WERI-Rb-1 (cell line): ENCODE results near the gene NUTM1.

ENCODE experiments used
- DNase-seq: peaks from one replicate; pipeline ENCODE4 v3.0.0-alpha.2; 2020
- H3K27ac ChIP-seq: fragments of 250-450 bp; sonication (Bioruptor Pico); 2 replicates; pipeline ENCODE4 v1.5.1; 2020; ENCODE audit warnings: mild to moderate bottlenecking, moderate library complexity
- H3K27me3 ChIP-seq: fragments of 250-450 bp; sonication (Bioruptor Pico); 2 replicates; pipeline ENCODE4 v1.5.1; 2021; ENCODE audit warnings: mild to moderate bottlenecking, low read depth, moderate library complexity; ENCODE audit not compliant: insufficient read depth, severe bottlenecking
- H3K36me3 ChIP-seq: fragments of 250-450 bp; sonication (Bioruptor Pico); 2 replicates; pipeline ENCODE4 v1.5.1; 2020; ENCODE audit warnings: mild to moderate bottlenecking, moderate library complexity
- H3K4me3 ChIP-seq: 2 replicates; pipeline ENCODE4 v1.5.1; 2011; ENCODE audit warnings: low read depth, mild to moderate bottlenecking, control low read depth, low read length
- H3K9me3 ChIP-seq: fragments of 250-450 bp; sonication (Bioruptor Pico); 2 replicates; pipeline ENCODE4 v1.5.1; 2021; ENCODE audit warnings: mild to moderate bottlenecking, moderate library complexity; ENCODE audit not compliant: severe bottlenecking
- TF ChIP-seq, protein P1 (sequence below): IDR thresholded peaks from 2 replicates; pipeline ENCODE4 v1.5.1; 2011; ENCODE audit warnings: low read depth, mild to moderate bottlenecking, control low read depth, inconsistent platforms, low read length

NUTM1 gene

GRCh38 chr15:34335176-34336032 lies 7.7 kb upstream of the NUTM1 start:
- no peak for DNase-seq
- H3K27ac ChIP-seq: no peak overlapping the region
- H3K27me3 ChIP-seq: no peaks in the 10 kb centered on the region
- peaks cover under 1% of the 10 kb centered on the region; the same call in 1 of the 2 replicates for H3K36me3 ChIP-seq
- no peak overlapping the region for H3K4me3 ChIP-seq
- TF ChIP-seq, protein P1, sequence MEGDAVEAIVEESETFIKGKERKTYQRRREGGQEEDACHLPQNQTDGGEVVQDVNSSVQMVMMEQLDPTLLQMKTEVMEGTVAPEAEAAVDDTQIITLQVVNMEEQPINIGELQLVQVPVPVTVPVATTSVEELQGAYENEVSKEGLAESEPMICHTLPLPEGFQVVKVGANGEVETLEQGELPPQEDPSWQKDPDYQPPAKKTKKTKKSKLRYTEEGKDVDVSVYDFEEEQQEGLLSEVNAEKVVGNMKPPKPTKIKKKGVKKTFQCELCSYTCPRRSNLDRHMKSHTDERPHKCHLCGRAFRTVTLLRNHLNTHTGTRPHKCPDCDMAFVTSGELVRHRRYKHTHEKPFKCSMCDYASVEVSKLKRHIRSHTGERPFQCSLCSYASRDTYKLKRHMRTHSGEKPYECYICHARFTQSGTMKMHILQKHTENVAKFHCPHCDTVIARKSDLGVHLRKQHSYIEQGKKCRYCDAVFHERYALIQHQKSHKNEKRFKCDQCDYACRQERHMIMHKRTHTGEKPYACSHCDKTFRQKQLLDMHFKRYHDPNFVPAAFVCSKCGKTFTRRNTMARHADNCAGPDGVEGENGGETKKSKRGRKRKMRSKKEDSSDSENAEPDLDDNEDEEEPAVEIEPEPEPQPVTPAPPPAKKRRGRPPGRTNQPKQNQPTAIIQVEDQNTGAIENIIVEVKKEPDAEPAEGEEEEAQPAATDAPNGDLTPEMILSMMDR: no peak
- H3K9me3 ChIP-seq: no peaks in the 10 kb centered on the region

GRCh38 chr15:34336231-34336990 lies 6.7 kb upstream of the NUTM1 start:
- H3K36me3 ChIP-seq: peaks cover 10% of the 10 kb centered on the region
- H3K9me3 ChIP-seq: no peaks in the 10 kb centered on the region
- DNase-seq: no peak
- H3K4me3 ChIP-seq: peak overlapping the region; percentile 75
- H3K27ac ChIP-seq: no peak overlapping the region
- TF ChIP-seq, protein P1: no peak
- no peaks in the 10 kb centered on the region for H3K27me3 ChIP-seq

DNA sequence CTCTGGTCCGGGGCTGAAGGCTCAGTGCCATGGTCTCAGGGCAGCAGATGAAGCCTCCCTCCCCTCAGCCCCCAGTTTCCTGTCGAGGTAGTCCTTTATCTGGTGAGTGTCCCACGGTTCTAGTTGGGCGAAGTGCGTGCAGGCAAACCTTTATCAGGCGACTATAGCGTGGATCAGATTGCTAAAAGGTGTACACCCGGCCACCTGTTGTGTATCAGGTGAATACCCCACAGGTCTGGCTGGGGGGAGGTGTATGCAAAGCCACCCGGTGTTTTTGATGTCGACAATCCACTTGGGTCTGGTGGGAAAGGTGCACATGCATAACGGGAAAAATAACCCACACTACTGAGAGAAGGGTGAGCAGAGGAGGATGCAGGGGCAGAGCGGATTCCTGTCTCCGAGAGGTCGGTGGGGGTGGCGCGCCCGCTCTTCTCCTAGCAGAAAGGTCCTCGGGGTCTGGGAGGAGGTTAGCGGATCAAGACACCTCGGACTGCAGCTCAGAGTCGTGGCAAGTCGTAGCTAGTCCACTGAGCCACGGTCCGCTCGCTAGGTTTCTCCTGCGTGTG lies 6.0 kb upstream of the NUTM1 start:
- Histone ChIP-seq H3K4me3 (peak overlapping the region; percentile 75), H3K36me3 (peaks cover 16% of the 10 kb centered on the region), H3K27ac (peak overlapping the region; percentile 91), H3K27me3 (no peaks in the 10 kb centered on the region), H3K9me3 (no peaks in the 10 kb centered on the region)
- DNase-seq: peak; percentile 18
- TF ChIP-seq, protein P1: no peak

GRCh38 chr15:34337557-34338306 lies 5.4 kb upstream of the NUTM1 start, which contains the start of gene SLC12A6:
Gene SLC12A6 (minus strand): TSS chr15:34337781. CDS start chr15:34336680, 1,101 bp downstream.
- Histone ChIP-seq H3K4me3 (peak within 1 kb of the TSS; percentile 75), H3K27me3 (no peaks in the 10 kb centered on the region), H3K27ac (peak within 1 kb of the TSS; percentile 91), H3K9me3 (no peaks in the 10 kb centered on the region), H3K36me3 (peaks cover 16% of the 10 kb centered on the region)
- peak; percentile 95 for DNase-seq
- TF ChIP-seq, protein P1: no peak

DNA sequence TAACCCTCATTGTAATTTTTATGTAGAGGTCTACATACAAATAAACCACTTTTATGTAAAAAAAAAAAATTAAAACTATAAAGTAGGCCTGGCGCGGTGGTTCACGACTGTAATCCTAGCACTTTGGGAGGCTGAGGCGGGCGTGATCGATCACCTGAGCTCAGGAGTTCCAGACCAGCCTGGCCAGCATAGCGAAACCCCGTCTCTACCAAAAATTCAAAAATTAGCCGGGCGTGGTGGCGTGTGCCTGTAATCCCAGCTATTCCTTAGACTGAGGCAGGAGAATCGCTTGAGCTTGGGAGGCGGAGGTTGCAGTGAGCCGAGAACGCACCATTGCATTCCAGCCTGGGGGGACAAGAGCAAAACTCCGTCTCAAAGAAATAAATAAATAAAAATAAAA lies 4.8 kb upstream of the NUTM1 start:
- H3K27ac ChIP-seq: peak overlapping the region; percentile 91
- TF ChIP-seq, protein P1: no peak
- no peak for DNase-seq
- H3K36me3 ChIP-seq: peaks cover 16% of the 10 kb centered on the region
- no peaks in the 10 kb centered on the region for H3K9me3 ChIP-seq
- H3K27me3 ChIP-seq: no peaks in the 10 kb centered on the region
- no peak overlapping the region for H3K4me3 ChIP-seq
